SKM-1 (cell line): ENCODE measurements around the gene BANK1.

Experiments used
- DNase-seq: peaks from one replicate; lab custom pipeline; 2025; ENCODE audit not compliant: unreplicated experiment; lab: John Stamatoyannopoulos, UW

The BANK1 gene

GRCh38 chr4:102116121-102116520 lies 325.6 kb downstream of the BANK1 start:
- DNase-seq = no peak

GRCh38 chr4:102120846-102121245 lies 330.3 kb downstream of the BANK1 start:
- no peak for DNase-seq
